HepG2 (cell line): Measurements from ENCODE around the gene PHACTR3. TPM values are rescaled to one million over a fixed set of nuclear protein-coding genes. Genes with fewer than 3 reads are reported as not detected.

Experiments
- ATAC-seq: fragments of 200-7000 bp; cut with Tn5 transposase; 3 replicates; pipeline ENCODE4 v1.9.1; 2020; ENCODE audit warnings: mild to moderate bottlenecking, moderate library complexity
- BruUV-seq: library from RNA; stranded (reverse); fragments of 400-500 nt; replicated peaks from 2 replicates; lab custom pipeline; 2021; lab: Mats Ljungman, UMichigan
- CTCF ChIA-PET: fragments of 300-600 bp; formaldehyde crosslinking; extraction: SDS; loops from one replicate; lab custom pipeline; 2021; ENCODE audit warnings: low total read pairs, inconsistent platforms, low intra/inter-chr PET ratio; lab: Yijun Ruan, JAX
- POLR2A ChIA-PET: fragments of 350-600 bp; sonication (Branson Sonifier 250); formaldehyde crosslinking; loops from one replicate; lab custom pipeline; 2020; ENCODE audit warnings: antibody characterized with exemption, inconsistent platforms; lab: Yijun Ruan, JAX
- DNase-seq: peaks from one replicate; pipeline ENCODE4 v3.0.0-alpha.2; 2015; ENCODE audit warnings: low spot score
- FAIRE-seq: peaks from 3 replicates; lab custom pipeline; 2011; peaks lifted over from hg19 to GRCh38; lab: Jason Lieb, UNC
- H2AFZ ChIP-seq: one replicate; pipeline ENCODE4 v1.6.1; 2011; ENCODE audit warnings: low read length, inconsistent platforms
- H3K27ac ChIP-seq: fragments of 300-600 bp; 3 replicates; pipeline ENCODE4 v1.8.0; 2011; ENCODE audit warnings: mixed run types, mild to moderate bottlenecking, mixed read lengths, low read length, inconsistent platforms; ENCODE audit not compliant: insufficient read depth; ENCODE audit errors: extremely low read length
- H3K27me3 ChIP-seq, 2 experiments: fragments of 200-600 bp in 1 of 2; 2 replicates in 1 of 2; 3 replicates in 1 of 2; pipeline versions ENCODE4 v1.6.0 to v1.8.0; 2011; ENCODE audit warnings: low read length in 2 of 2, mild to moderate bottlenecking in 2 of 2, moderate library complexity in 2 of 2, inconsistent platforms in 1 of 2; ENCODE audit not compliant: insufficient read depth in 2 of 2, control insufficient read depth in 1 of 2
- H3K36me3 ChIP-seq, 2 experiments: fragments of 200-600 bp in 1 of 2; replicated peaks in 1 of 2; 2 replicates in 1 of 2; 3 replicates in 1 of 2; pipeline versions ENCODE4 v1.5.1 to v1.8.0; 2011; ENCODE audit warnings: low read length in 2 of 2, inconsistent platforms in 1 of 2; ENCODE audit not compliant: insufficient read depth in 2 of 2, control insufficient read depth in 1 of 2
- H3K4me1 ChIP-seq: 2 replicates; pipeline ENCODE4 v1.5.1; 2012; ENCODE audit warnings: low read length, inconsistent platforms; ENCODE audit not compliant: insufficient read depth
- H3K4me2 ChIP-seq: 2 replicates; pipeline ENCODE4 v1.6.0; 2011; ENCODE audit warnings: low read depth, low read length, inconsistent platforms
- H3K4me3 ChIP-seq, 3 experiments: fragments of 200-600 bp in 1 of 3; sonication (generic), shearing (Covaris generic) in 1 of 3; replicated peaks in 1 of 3; 2 replicates each; pipeline ENCODE4 v1.5.1; 2011 to 2016; ENCODE audit warnings: low read length in 3 of 3, inconsistent platforms in 2 of 3, low read depth in 2 of 3, mild to moderate bottlenecking in 2 of 3, control low read depth in 1 of 3, mixed read lengths in 1 of 3; ENCODE audit not compliant: insufficient read depth in 1 of 3
- H3K79me2 ChIP-seq: one replicate; pipeline ENCODE4 v1.6.1; 2011; ENCODE audit warnings: low read length, inconsistent platforms; ENCODE audit not compliant: insufficient read depth
- H3K9ac ChIP-seq: 2 replicates; pipeline ENCODE4 v1.6.0; 2011; ENCODE audit warnings: mild to moderate bottlenecking, low read depth, low read length, inconsistent platforms; ENCODE audit not compliant: insufficient read depth
- H3K9me3 ChIP-seq: 2 replicates; pipeline ENCODE4 v1.5.1; 2012; ENCODE audit warnings: mild to moderate bottlenecking, low read length
- H4K20me1 ChIP-seq: 2 replicates; pipeline ENCODE4 v1.6.0; 2011; ENCODE audit warnings: inconsistent platforms, mild to moderate bottlenecking, low read length, moderate library complexity; ENCODE audit not compliant: insufficient read depth
- CHD4 ChIP-seq: fragments of 200-600 bp; sonication (generic); IDR thresholded peaks from 2 replicates; pipeline ENCODE4 v1.7.0; 2017; ENCODE audit warnings: mild to moderate bottlenecking, low read length, borderline replicate concordance
- EP300 ChIP-seq, 3 experiments: sonication (generic) in 1 of 3; formaldehyde crosslinking in 1 of 3; IDR thresholded peaks; 2 replicates each; pipeline versions ENCODE4 v1.5.1 to v1.6.1; 2011 to 2020; ENCODE audit warnings: low read depth in 2 of 3, low read length in 2 of 3, borderline replicate concordance in 1 of 3, improper control_type of control experiment in 1 of 3, mild to moderate bottlenecking in 1 of 3, missing genetic modification reagents in 1 of 3, moderate library complexity in 1 of 3
- NFKBIZ ChIP-seq: IDR thresholded peaks from 2 replicates; pipeline ENCODE4 v1.6.1; 2018; ENCODE audit warnings: missing genetic modification reagents, missing compliant biosample characterization
- RCOR2 ChIP-seq: IDR thresholded peaks from 2 replicates; pipeline ENCODE4 v1.6.1; 2016; ENCODE audit warnings: missing biosample characterization, missing genetic modification reagents
- SKI ChIP-seq: fragments of 450-650 bp; IDR thresholded peaks from one replicate; pipeline ENCODE4 v1.6.1; 2018; ENCODE audit warnings: mild to moderate bottlenecking; ENCODE audit not compliant: partially characterized antibody
- SMARCC2 ChIP-seq: fragments of 450-650 bp; IDR thresholded peaks from 2 replicates; pipeline ENCODE4 v1.6.1; 2017; ENCODE audit warnings: antibody characterized with exemption, mild to moderate bottlenecking
- SNRNP70 ChIP-seq: fragments of 200-400 bp; formaldehyde crosslinking; IDR thresholded peaks from 2 replicates; pipeline ENCODE4 v1.6.1; 2017; ENCODE audit warnings: mild to moderate bottlenecking, low read depth, low read length, moderate library complexity
- ZBTB7B ChIP-seq: sonication (generic); formaldehyde crosslinking; IDR thresholded peaks from 2 replicates; pipeline ENCODE4 v1.4.0; 2020; ENCODE audit warnings: missing genetic modification reagents
- ZKSCAN5 ChIP-seq: sonication (generic); formaldehyde crosslinking; IDR thresholded peaks from 2 replicates; pipeline ENCODE4 v1.5.1; 2020; ENCODE audit warnings: mild to moderate bottlenecking, missing genetic modification reagents
- ZNF101 ChIP-seq: sonication (generic); formaldehyde crosslinking; IDR thresholded peaks from 2 replicates; pipeline ENCODE4 v1.4.0; 2020; ENCODE audit warnings: mild to moderate bottlenecking, low read depth, missing genetic modification reagents, borderline replicate concordance
- ZNF513 ChIP-seq: sonication (generic); formaldehyde crosslinking; conservative IDR thresholded peaks from 2 replicates; pipeline ENCODE4 v1.5.0; 2020; ENCODE audit warnings: missing genetic modification reagents
- ZNF572 ChIP-seq: sonication (generic); formaldehyde crosslinking; IDR thresholded peaks from 2 replicates; pipeline ENCODE4 v1.5.1; 2020; ENCODE audit warnings: mild to moderate bottlenecking, missing genetic modification reagents
- ZNF660 ChIP-seq: sonication (generic); formaldehyde crosslinking; IDR thresholded peaks from 2 replicates; pipeline ENCODE4 v1.5.1; 2020; ENCODE audit warnings: mild to moderate bottlenecking, low read depth, missing genetic modification reagents, borderline replicate concordance
- ZNF672 ChIP-seq: sonication (generic); formaldehyde crosslinking; IDR thresholded peaks from 2 replicates; pipeline ENCODE4 v1.8.1; 2022; ENCODE audit warnings: missing genetic modification reagents
- WGBS: methylation state at CpG from one replicate; pipeline ENCODE4 v1.1.6; 2017; ENCODE audit warnings: low lambda C conversion rate; 5-methylcytosine and 5-hydroxymethylcytosine counted together
- in situ Hi-C: cut with HindIII; loops from 2 replicates; pipeline ENCODE4 v1.10.0; 2017; ENCODE audit warnings: low pct_unique_long_range_greater_than_20kb; ENCODE audit not compliant: extremely low pct_ligation_motif_present
- intact Hi-C: fragments of 100-400 bp; cut with micrococcal nuclease; formaldehyde crosslinking; loops from one replicate; pipeline ENCODE4 v1.10.0; 2022; ENCODE audit not compliant: unreplicated experiment
- polyA plus RNA-seq, 8 experiments: library from polyadenylated mRNA; depleted of rRNA in 3 of 8; stranded (reverse) in 7 of 8; unstranded in 1 of 8; fragments of >200 nt; fragmentation: Illumina TruSeq in 4 of 8; extraction: Trizol in 4 of 8; gene quantifications; 2 replicates each; pipeline versions ENCODE4 v1.2.1 to v1.2.3, GENCODE V29; 2011 to 2016; ENCODE audit warnings: low read depth in 4 of 8, missing spikeins in 1 of 8, mixed read lengths in 1 of 8; ENCODE audit not compliant: insufficient read depth in 1 of 8
- total RNA-seq, 5 experiments: library from RNA; depleted of rRNA; stranded (reverse); fragments of >200 nt; fragmentation: Illumina TruSeq; extraction: Trizol; gene quantifications; 2 replicates each; pipeline ENCODE4 v1.2.3, GENCODE V29; 2016; ENCODE audit warnings: low read depth in 1 of 5
- TF ChIP-seq, protein P1 (sequence below): sonication (generic); formaldehyde crosslinking; IDR thresholded peaks from 2 replicates; pipeline ENCODE4 v1.5.0; 2020; ENCODE audit warnings: missing genetic modification reagents

PHACTR3 gene
- total and polyA plus RNA-seq, 2 of the 13 experiments (the other 11 are each of a cell fraction or from before 2014, with no cell fraction given) = not detected

DNA sequence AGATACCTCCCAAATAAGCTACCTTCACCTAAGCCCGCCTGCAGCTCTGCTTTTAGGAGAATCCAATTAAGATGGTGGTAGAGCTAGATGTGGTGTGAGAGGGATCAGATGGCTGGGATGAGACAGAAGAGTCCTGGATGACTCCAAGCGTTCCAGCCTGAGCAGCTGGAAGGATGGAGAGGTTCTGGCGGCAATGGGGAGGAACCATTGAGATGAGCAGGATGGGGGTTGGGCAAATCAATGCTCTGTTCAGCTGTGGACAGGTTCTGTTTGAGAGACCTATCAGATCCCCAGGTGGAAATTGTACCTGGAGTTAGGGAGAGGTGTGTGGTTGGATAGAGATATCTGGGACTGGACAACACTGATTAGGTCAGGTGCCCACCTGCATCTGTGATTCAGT, 23.0 kb downstream of the PHACTR3 start:
- Histone ChIP-seq H3K27me3 (peaks cover 13 to 55% of the 10 kb centered on the region in 2 experiments; a peak in 3 of 5 replicates), H2AFZ (no peak overlapping the region), H3K36me3 (no peaks in the 10 kb centered on the region), H4K20me1 (no peaks in the 10 kb centered on the region), H3K27ac (no peak overlapping the region), H3K79me2 (no peaks in the 10 kb centered on the region), H3K4me1 (no peaks in the 10 kb centered on the region), H3K9me3 (no peaks in the 10 kb centered on the region), H3K4me2 (no peak overlapping the region), H3K4me3 (no peak overlapping the region), H3K9ac (no peak overlapping the region)
- no peak for DNase-seq
- in situ Hi-C loops = loop anchor here (10.0 kb wide), 1 partner anchor 58 kb away; no protein-coding TSS in a partner anchor
- 2% methylated on average over 3 of the region's 3 CpGs for WGBS
- POLR2A ChIA-PET = no interaction called here
- no TSS peak for BruUV-seq
- no peak for FAIRE-seq
- intact Hi-C loops = no loop called here
- TF ChIP-seq SMARCC2 (no peak), CHD4 (no peak), SNRNP70 (no peak), ZKSCAN5 (CRISPR knock-in tag) (no peak), ZNF513 (CRISPR knock-in tag) (no peak), RCOR2 (CRISPR knock-in tag) (no peak)
- CTCF ChIA-PET = no interaction called here
- no peak for ATAC-seq

DNA sequence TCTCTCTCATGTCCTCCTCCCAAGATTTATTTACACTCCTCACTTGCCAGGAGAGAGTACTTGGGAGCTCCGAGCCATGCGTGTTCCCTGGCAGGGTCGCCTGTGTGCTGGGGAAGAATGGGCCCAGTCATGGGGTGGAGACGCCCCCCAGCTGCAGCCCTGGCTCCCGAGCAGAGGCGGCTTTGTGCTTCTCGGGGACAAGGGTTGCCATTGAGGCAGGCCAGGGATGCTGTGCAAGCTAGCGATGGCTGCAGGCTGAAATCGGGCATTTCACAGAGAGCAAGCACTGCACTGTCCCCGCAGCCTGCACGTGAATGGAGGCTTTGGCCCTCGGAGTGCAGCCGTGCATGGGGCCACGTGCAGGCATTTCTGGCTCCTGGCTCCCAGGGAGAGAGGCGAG, 23.8 kb downstream of the PHACTR3 start:
- Histone ChIP-seq H3K4me3 (no peak overlapping the region), H4K20me1 (no peaks in the 10 kb centered on the region), H3K9me3 (no peaks in the 10 kb centered on the region), H3K27me3 (peaks cover 10 to 57% of the 10 kb centered on the region in 2 experiments; a peak in 3 of 5 replicates), H3K27ac (no peak overlapping the region), H2AFZ (no peak overlapping the region), H3K4me2 (no peak overlapping the region), H3K9ac (no peak overlapping the region), H3K36me3 (no peaks in the 10 kb centered on the region), H3K4me1 (no peaks in the 10 kb centered on the region), H3K79me2 (no peaks in the 10 kb centered on the region)
- no TSS peak for BruUV-seq
- no peak for FAIRE-seq
- no peak for DNase-seq
- in situ Hi-C loops (loop anchor here (10.0 kb wide), 1 partner anchor 57 kb away; no protein-coding TSS in a partner anchor), intact Hi-C loops (no loop called here)
- WGBS = 7% methylated on average over 11 of the region's 15 CpGs
- no peak for ATAC-seq
- ChIA-PET CTCF (no interaction called here), POLR2A (no interaction called here)
- TF ChIP-seq SKI (no peak), EP300 (IDR thresholded peaks at IDR 0.05; ENCODE audit: low read depth in 2 of 2, low read length in 2 of 2) (no peak), EP300 (CRISPR knock-in tag; IDR thresholded peaks at IDR 0.05; ENCODE audit: borderline replicate concordance) (no peak), ZNF572 (CRISPR knock-in tag) (no peak), ZBTB7B (CRISPR knock-in tag) (no peak), ZNF660 (no peak), ZNF101 (CRISPR knock-in tag) (no peak), NFKBIZ (CRISPR knock-in tag) (no peak), ZNF672 (CRISPR knock-in tag) (no peak)
- TF ChIP-seq, protein P1, sequence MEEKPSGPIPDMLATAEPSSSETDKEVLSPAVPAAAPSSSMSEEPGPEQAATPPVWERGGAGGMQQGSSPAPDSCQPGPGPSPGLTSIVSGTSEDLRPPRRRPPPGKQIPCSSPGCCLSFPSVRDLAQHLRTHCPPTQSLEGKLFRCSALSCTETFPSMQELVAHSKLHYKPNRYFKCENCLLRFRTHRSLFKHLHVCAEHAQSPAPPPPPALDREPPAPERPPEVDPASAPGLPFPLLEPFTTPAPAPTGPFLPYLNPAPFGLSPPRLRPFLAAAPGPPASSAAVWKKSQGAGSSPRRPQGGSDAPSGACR = no peak
